OCI-LY7 (cell line): Measurements from ENCODE around the gene SLCO4A1. TPM values are rescaled to one million over a fixed set of nuclear protein-coding genes. Genes with fewer than 3 reads are reported as not detected.

ENCODE experiments used
- BruUV-seq: library from RNA; stranded (reverse); fragments of 400-500 nt; replicated peaks from 2 replicates; lab custom pipeline; 2021; lab: Mats Ljungman, UMichigan
- CTCF ChIA-PET: fragments of 300-600 bp; sonication (Branson Sonifier 250); formaldehyde crosslinking; loops from one replicate; lab custom pipeline; 2022; ENCODE audit warnings: antibody characterized with exemption; ENCODE audit not compliant: unreplicated experiment; lab: Charles Lee
- POLR2A ChIA-PET: fragments of 300-600 bp; sonication (Branson Sonifier 250); formaldehyde crosslinking; loops from one replicate; lab custom pipeline; 2022; ENCODE audit warnings: antibody characterized with exemption; lab: Charles Lee
- DNase-seq: peaks from one replicate; pipeline ENCODE4 v3.0.0-alpha.2; 2015; ENCODE audit warnings: low spot score
- H2AFZ ChIP-seq: fragments of 200-600 bp; sonication (generic), shearing (Covaris generic); 2 replicates; pipeline ENCODE4 v1.6.1; 2014; ENCODE audit warnings: mild to moderate bottlenecking, antibody characterized with exemption, low read length, moderate library complexity
- H3K27ac ChIP-seq: fragments of 200-600 bp; sonication (generic); 2 replicates; pipeline ENCODE4 v1.5.1; 2014; ENCODE audit warnings: mixed run types, low read depth, mild to moderate bottlenecking, moderate library complexity, low read length, inconsistent platforms; ENCODE audit not compliant: poor library complexity, severe bottlenecking
- H3K36me3 ChIP-seq: fragments of 200-600 bp; sonication (generic); 2 replicates; pipeline ENCODE4 v1.6.1; 2014; ENCODE audit warnings: mild to moderate bottlenecking, antibody characterized with exemption, low read length, moderate library complexity, mixed read lengths; ENCODE audit not compliant: insufficient read depth
- H3K4me1 ChIP-seq: fragments of 200-600 bp; sonication (generic); 2 replicates; pipeline ENCODE4 v1.5.1; 2014; ENCODE audit warnings: mild to moderate bottlenecking, low read length; ENCODE audit not compliant: insufficient read depth, poor library complexity, severe bottlenecking
- H3K4me2 ChIP-seq: fragments of 200-600 bp; sonication (generic); 2 replicates; pipeline ENCODE4 v1.6.1; 2014; ENCODE audit warnings: mild to moderate bottlenecking, low read length
- H3K4me3 ChIP-seq: fragments of 200-600 bp; sonication (generic); 2 replicates; pipeline ENCODE4 v1.5.1; 2014; ENCODE audit warnings: mild to moderate bottlenecking, low read depth, low read length; ENCODE audit not compliant: poor library complexity, severe bottlenecking
- H3K79me2 ChIP-seq: fragments of 200-600 bp; sonication (generic); 2 replicates; pipeline ENCODE4 v1.6.1; 2016; ENCODE audit warnings: low read depth, mild to moderate bottlenecking, low read length, moderate library complexity, mixed read lengths; ENCODE audit not compliant: insufficient read depth
- H3K9me2 ChIP-seq: fragments of 200-600 bp; sonication (generic); 2 replicates; pipeline ENCODE4 v1.6.1; 2016; ENCODE audit warnings: mild to moderate bottlenecking, low read length, mixed read lengths; ENCODE audit not compliant: insufficient read depth
- H3K9me3 ChIP-seq: fragments of 200-600 bp; sonication (generic); 2 replicates; pipeline ENCODE4 v1.6.1; 2014; ENCODE audit warnings: mild to moderate bottlenecking, mixed run types, low read length, mixed read lengths
- H4K20me1 ChIP-seq: fragments of 200-600 bp; sonication (generic); 2 replicates; pipeline ENCODE4 v1.6.1; 2014; ENCODE audit warnings: mild to moderate bottlenecking, antibody characterized with exemption, low read length, moderate library complexity, mixed read lengths; ENCODE audit not compliant: insufficient read depth
- EZH2phosphoT487 ChIP-seq: fragments of 200-600 bp; sonication (generic); IDR thresholded peaks from 2 replicates; pipeline ENCODE4 v1.6.1; 2018; ENCODE audit warnings: low read depth, borderline replicate concordance, mild to moderate bottlenecking, mixed run types, antibody characterized with exemption, low read length, moderate library complexity, mixed read lengths
- intact Hi-C: fragments of 100-400 bp; cut with micrococcal nuclease; formaldehyde crosslinking; loops from one replicate; pipeline ENCODE4 v1.10.0; 2022; ENCODE audit not compliant: unreplicated experiment
- total RNA-seq, 2 experiments: library from RNA; depleted of rRNA in 1 of 2; stranded (reverse); fragments of >200 nt in 1 of 2; shearing (Covaris generic) in 1 of 2; gene quantifications; 2 replicates each; pipeline ENCODE4 v1.2.3, GENCODE V29; 2014 to 2022
- TF ChIP-seq, protein P1 (sequence below): fragments of 200-600 bp; sonication (generic); conservative IDR thresholded peaks from 2 replicates; pipeline ENCODE4 v1.5.1; 2014; ENCODE audit warnings: mild to moderate bottlenecking, antibody characterized with exemption, low read length, moderate library complexity, mixed read lengths

The SLCO4A1 gene
- total RNA-seq, 2 experiments from 2014 or later, result 34.3 to 52.4 TPM

GRCh38 chr20:62599216-62600110 is 42.8 kb upstream of the SLCO4A1 start:
- H3K4me2 ChIP-seq, result no peak overlapping the region
- no peaks in the 10 kb centered on the region for H3K36me3 ChIP-seq
- no peak overlapping the region for H3K4me3 ChIP-seq
- peaks cover 18% of the 10 kb centered on the region for H3K4me1 ChIP-seq
- no peak overlapping the region for H2AFZ ChIP-seq
- no TSS peak for BruUV-seq
- ChIA-PET POLR2A (no interaction called here), CTCF (no interaction called here)
- no peaks in the 10 kb centered on the region for H3K9me2 ChIP-seq
- intact Hi-C loops, result no loop called here
- no peak for TF ChIP-seq EZH2phosphoT487
- TF ChIP-seq, protein P1, sequence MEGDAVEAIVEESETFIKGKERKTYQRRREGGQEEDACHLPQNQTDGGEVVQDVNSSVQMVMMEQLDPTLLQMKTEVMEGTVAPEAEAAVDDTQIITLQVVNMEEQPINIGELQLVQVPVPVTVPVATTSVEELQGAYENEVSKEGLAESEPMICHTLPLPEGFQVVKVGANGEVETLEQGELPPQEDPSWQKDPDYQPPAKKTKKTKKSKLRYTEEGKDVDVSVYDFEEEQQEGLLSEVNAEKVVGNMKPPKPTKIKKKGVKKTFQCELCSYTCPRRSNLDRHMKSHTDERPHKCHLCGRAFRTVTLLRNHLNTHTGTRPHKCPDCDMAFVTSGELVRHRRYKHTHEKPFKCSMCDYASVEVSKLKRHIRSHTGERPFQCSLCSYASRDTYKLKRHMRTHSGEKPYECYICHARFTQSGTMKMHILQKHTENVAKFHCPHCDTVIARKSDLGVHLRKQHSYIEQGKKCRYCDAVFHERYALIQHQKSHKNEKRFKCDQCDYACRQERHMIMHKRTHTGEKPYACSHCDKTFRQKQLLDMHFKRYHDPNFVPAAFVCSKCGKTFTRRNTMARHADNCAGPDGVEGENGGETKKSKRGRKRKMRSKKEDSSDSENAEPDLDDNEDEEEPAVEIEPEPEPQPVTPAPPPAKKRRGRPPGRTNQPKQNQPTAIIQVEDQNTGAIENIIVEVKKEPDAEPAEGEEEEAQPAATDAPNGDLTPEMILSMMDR, result no peak
- no peaks in the 10 kb centered on the region for H4K20me1 ChIP-seq
- no peaks in the 10 kb centered on the region for H3K9me3 ChIP-seq
- DNase-seq, result no peak
- no peak overlapping the region for H3K27ac ChIP-seq
- no peaks in the 10 kb centered on the region for H3K79me2 ChIP-seq

- TF ChIP-seq, protein P1, result no peak
- no peak for TF ChIP-seq EZH2phosphoT487
- Histone ChIP-seq H3K4me2 (no peak overlapping the region), H4K20me1 (no peaks in the 10 kb centered on the region), H3K79me2 (no peaks in the 10 kb centered on the region), H3K9me2 (no peaks in the 10 kb centered on the region), H3K9me3 (no peaks in the 10 kb centered on the region), H3K36me3 (no peaks in the 10 kb centered on the region), H2AFZ (no peak overlapping the region), H3K4me3 (no peak overlapping the region), H3K4me1 (peaks cover 35% of the 10 kb centered on the region), H3K27ac (no peak overlapping the region)
- DNase-seq, result no peak
- ChIA-PET CTCF (no interaction called here), POLR2A (interaction anchor here (0.7 kb wide), 1 partner anchor 36 kb away, joined by 3 read pairs; no protein-coding TSS in a partner anchor)
- intact Hi-C loops, result no loop called here
- BruUV-seq, result no TSS peak
Observed at GRCh38 chr20:62601172-62601571, 41.1 kb upstream of the SLCO4A1 start.

GRCh38 chr20:62601714-62602113 is 40.6 kb upstream of the SLCO4A1 start:
- Histone ChIP-seq H3K36me3 (no peaks in the 10 kb centered on the region), H3K79me2 (no peaks in the 10 kb centered on the region), H3K4me1 (peaks cover 40% of the 10 kb centered on the region), H2AFZ (no peak overlapping the region), H3K4me3 (no peak overlapping the region), H3K9me2 (no peaks in the 10 kb centered on the region), H3K9me3 (no peaks in the 10 kb centered on the region), H3K4me2 (no peak overlapping the region), H4K20me1 (no peaks in the 10 kb centered on the region), H3K27ac (no peak overlapping the region)
- intact Hi-C loops, result no loop called here
- BruUV-seq, result no TSS peak
- TF ChIP-seq EZH2phosphoT487, result no peak
- TF ChIP-seq, protein P1, result no peak
- no peak for DNase-seq
- ChIA-PET POLR2A (interaction anchor here (0.7 kb wide), 1 partner anchor 35 kb away, joined by 3 read pairs; no protein-coding TSS in a partner anchor), CTCF (no interaction called here)
